ENCODE data around the gene CASP9.

DNA sequence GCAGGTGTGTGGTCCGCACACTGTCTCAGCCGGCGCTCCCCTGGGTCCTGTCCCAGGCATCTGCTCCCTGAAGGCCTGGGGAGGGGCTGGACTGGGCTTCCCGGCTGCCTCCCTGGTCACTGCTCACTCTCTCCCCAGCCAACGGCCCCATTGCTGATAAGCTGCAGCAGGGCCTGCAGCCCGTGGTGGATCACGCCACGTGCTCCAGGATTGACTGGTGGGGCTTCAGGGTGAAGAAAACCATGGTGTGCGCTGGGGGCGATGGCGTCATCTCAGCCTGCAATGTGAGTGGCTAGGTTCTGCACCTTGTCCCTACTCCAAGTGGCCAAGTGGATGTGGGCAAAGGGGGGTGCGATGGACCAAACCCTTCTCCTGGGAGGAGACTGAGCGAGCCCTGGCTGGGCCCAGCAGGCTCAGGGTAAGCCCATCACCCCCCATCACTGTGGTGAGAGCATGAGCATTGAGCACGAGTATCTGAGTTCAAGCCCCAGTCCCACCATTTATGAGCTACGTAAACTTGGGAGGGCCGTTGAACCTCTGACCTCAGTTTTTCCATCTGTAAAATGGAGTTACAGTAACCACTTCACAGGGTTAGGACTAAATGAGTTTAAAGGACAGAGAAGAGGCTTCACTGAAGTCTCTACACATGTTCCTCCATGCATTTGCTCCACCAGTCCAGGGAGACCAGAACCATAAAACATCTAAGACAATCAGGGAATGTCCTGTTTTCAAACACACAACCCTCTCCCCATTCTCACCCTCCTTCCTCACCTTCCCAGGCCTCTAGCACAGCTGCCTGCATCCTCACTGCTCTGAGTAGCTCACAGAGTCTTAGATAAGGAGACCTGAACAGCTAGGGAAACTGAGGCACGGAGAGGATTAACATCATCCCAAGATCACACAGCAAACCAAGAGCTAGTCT is 79.3 kb downstream of the CASP9 start:
- TF ChIP-seq, protein P1, sequence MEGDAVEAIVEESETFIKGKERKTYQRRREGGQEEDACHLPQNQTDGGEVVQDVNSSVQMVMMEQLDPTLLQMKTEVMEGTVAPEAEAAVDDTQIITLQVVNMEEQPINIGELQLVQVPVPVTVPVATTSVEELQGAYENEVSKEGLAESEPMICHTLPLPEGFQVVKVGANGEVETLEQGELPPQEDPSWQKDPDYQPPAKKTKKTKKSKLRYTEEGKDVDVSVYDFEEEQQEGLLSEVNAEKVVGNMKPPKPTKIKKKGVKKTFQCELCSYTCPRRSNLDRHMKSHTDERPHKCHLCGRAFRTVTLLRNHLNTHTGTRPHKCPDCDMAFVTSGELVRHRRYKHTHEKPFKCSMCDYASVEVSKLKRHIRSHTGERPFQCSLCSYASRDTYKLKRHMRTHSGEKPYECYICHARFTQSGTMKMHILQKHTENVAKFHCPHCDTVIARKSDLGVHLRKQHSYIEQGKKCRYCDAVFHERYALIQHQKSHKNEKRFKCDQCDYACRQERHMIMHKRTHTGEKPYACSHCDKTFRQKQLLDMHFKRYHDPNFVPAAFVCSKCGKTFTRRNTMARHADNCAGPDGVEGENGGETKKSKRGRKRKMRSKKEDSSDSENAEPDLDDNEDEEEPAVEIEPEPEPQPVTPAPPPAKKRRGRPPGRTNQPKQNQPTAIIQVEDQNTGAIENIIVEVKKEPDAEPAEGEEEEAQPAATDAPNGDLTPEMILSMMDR (conservative IDR thresholded peaks at IDR 0.05 in 1 of 2, IDR thresholded peaks at IDR 0.05 in 1 of 2; ENCODE audit: extremely low read depth in 1 of 2, insufficient read depth in 1 of 2, low read depth in 1 of 2, low read length in 2 of 2) = no peak
- no peak for TF ChIP-seq EZH2 (IDR thresholded peaks at IDR 0.05; ENCODE audit: borderline replicate concordance, low read length)

Measured in mammary epithelial cell (primary cell).